Lung (tissue), 12 donors: ENCODE measurements around the gene RP2. TPM values are rescaled to one million over a fixed set of nuclear protein-coding genes. Genes with fewer than 3 reads are reported as not detected.

Source experiments
- ATAC-seq: fragments of 200-7000 bp; cut with Tn5 transposase; one replicate; pipeline ENCODE4 v1.9.1; 2020; ENCODE audit warnings: moderate number of reproducible peaks; ENCODE audit not compliant: insufficient read depth, low FRiP score
- DNase-seq, 3 donors: peaks; one replicate each; pipeline ENCODE4 v3.0.0-alpha.2; 2013 to 2017
- H3K27ac ChIP-seq, 2 donors: one replicate each; pipeline ENCODE4 v1.5.1; 2013; ENCODE audit warnings: mild to moderate bottlenecking in 2 of 2, moderate library complexity in 2 of 2, control low read depth in 1 of 2, inconsistent platforms in 1 of 2, low read depth in 1 of 2, low read length in 1 of 2
- H3K27me3 ChIP-seq, 3 donors: one replicate each; pipeline ENCODE4 v1.5.1; 2013; ENCODE audit warnings: low read length in 2 of 3; ENCODE audit not compliant: control insufficient read depth in 3 of 3, insufficient read depth in 3 of 3
- H3K36me3 ChIP-seq, 4 donors: one replicate each; pipeline ENCODE4 v1.5.1; 2013; ENCODE audit warnings: low read length in 4 of 4, mild to moderate bottlenecking in 1 of 4, moderate library complexity in 1 of 4; ENCODE audit not compliant: control insufficient read depth in 4 of 4, insufficient read depth in 4 of 4
- H3K4me1 ChIP-seq, 5 donors: one replicate each; pipeline ENCODE4 v1.5.1; 2013; ENCODE audit warnings: low read length in 5 of 5, mild to moderate bottlenecking in 2 of 5, moderate library complexity in 1 of 5; ENCODE audit not compliant: control insufficient read depth in 5 of 5, insufficient read depth in 5 of 5
- H3K4me3 ChIP-seq: one replicate; pipeline ENCODE4 v1.5.1; 2013; ENCODE audit warnings: mild to moderate bottlenecking, control low read depth, moderate library complexity
- H3K9ac ChIP-seq, 2 donors: one replicate each; pipeline ENCODE4 v1.5.1; 2013; ENCODE audit warnings: low read length in 2 of 2, control low read depth in 1 of 2; ENCODE audit not compliant: insufficient read depth in 1 of 2
- H3K9me3 ChIP-seq, 4 donors: one replicate each; pipeline ENCODE4 v1.5.1; 2013; ENCODE audit warnings: low read length in 3 of 4, mild to moderate bottlenecking in 1 of 4, moderate library complexity in 1 of 4; ENCODE audit not compliant: control insufficient read depth in 4 of 4, insufficient read depth in 3 of 4
- CTCF ChIP-seq: IDR thresholded peaks from 2 replicates; pipeline ENCODE4 v1.5.1; 2012; ENCODE audit warnings: mild to moderate bottlenecking; ENCODE audit errors: control extremely low read depth, extremely low read depth
- WGBS, 2 donors: extraction: QIAGEN DNeasy Blood & Tissue Kit; methylation state at CpG; one replicate each; pipeline ENCODE4 v1.1.7; 2013; 5-methylcytosine and 5-hydroxymethylcytosine counted together
- polyA plus RNA-seq, 2 donors: library from polyadenylated mRNA; stranded (reverse); fragments of 200-250 nt; gene quantifications; one replicate each; pipeline ENCODE4 v1.2.1, GENCODE V29; 2013
- total RNA-seq, 2 donors: library from RNA; depleted of rRNA in 1 of 2; stranded (reverse); fragments of >200 nt in 1 of 2; gene quantifications; one replicate each; pipeline ENCODE4 v1.2.1, GENCODE V29; 2014 to 2021
- donor health status: control.
- donor health status: control.
- donor health status: Bipolar disorder and iron deficiency.
- donor health status: healthy.
- donor health status: DM: yes; HTN: yes; CAD: no.

RP2 gene
- total and polyA plus RNA-seq, 4 donors: 5.8 to 21.9 (median 17.2) TPM

DNA sequence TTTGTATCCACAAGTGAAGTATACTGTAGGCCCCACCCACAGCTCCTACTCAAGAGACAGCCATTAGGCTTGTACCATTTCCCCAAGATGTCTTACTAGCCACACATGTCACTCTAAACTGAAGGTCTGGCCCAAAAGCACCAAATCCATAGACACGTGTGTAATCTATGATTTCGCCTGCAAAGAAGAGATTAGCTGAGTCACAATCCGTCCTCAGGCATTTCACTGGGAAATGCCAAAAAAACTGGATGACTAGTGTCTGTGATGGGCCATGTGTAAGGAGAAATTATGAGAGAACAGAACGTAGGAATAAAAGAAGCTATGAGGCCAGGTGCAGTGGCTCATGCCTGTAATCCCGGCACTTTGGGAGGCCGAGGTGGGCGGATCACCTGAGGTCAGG is 21.9 kb upstream of the RP2 start:
- H3K4me3 ChIP-seq: no peak overlapping the region
- peaks cover 0 to 4% (median 0%) of the 10 kb centered on the region in 4 donors for H3K9me3 ChIP-seq
- WGBS, 2 donors: 84 to 98% methylated on average over 7 of the region's 7 CpGs
- ATAC-seq: no peak
- H3K9ac ChIP-seq: no peak overlapping the region
- no peak overlapping the region for H3K27ac ChIP-seq
- no peaks in the 10 kb centered on the region for H3K4me1 ChIP-seq
- H3K27me3 ChIP-seq: peaks cover 0 to 8% (median 0%) of the 10 kb centered on the region in 3 donors
- TF ChIP-seq CTCF: no peak
- DNase-seq: no peak
- H3K36me3 ChIP-seq: no peaks in the 10 kb centered on the region

DNA sequence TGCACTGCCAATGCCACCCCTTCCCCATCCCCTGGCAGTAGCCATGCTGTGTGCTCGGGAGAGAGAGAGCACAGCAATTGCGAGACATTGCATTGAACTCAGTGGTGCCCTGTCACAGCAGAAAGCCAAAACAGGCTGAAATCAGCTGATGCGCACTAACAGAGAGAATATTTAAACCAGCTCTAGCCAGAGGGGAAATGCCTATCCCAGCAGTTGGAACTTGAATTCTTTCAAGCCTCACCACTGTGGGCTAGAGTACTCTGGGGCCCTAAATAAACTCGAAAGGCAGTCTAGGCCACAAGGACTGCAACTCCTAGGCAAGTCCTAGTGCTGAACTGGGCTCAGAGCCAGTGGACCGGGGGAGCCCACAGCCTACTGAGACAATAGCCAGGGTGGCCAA is 17.7 kb upstream of the RP2 start:
- no peak overlapping the region for H3K27ac ChIP-seq
- 78 to 86% methylated on average over 5 of the region's 5 CpGs for WGBS, 2 donors
- no peak overlapping the region for H3K4me3 ChIP-seq
- H3K4me1 ChIP-seq: no peaks in the 10 kb centered on the region
- peaks cover 0 to 9% (median 2%) of the 10 kb centered on the region in 4 donors for H3K9me3 ChIP-seq
- TF ChIP-seq CTCF: no peak
- DNase-seq (no peak), ATAC-seq (no peak)
- H3K27me3 ChIP-seq: peaks cover 0 to 6% (median 0%) of the 10 kb centered on the region in 3 donors
- H3K9ac ChIP-seq: no peak overlapping the region
- no peaks in the 10 kb centered on the region for H3K36me3 ChIP-seq

- no peak for TF ChIP-seq CTCF
- no peaks in the 10 kb centered on the region for H3K4me1 ChIP-seq
- ATAC-seq (no peak), DNase-seq (no peak)
- H3K27me3 ChIP-seq: peaks cover 0 to 2% (median 0%) of the 10 kb centered on the region in 3 donors
- 74 to 92% methylated on average over 4 of the region's 4 CpGs for WGBS, 2 donors
- H3K9ac ChIP-seq: no peak overlapping the region
- peaks cover 0 to 9% (median 2%) of the 10 kb centered on the region in 4 donors for H3K9me3 ChIP-seq
- H3K27ac ChIP-seq: no peak overlapping the region
- H3K4me3 ChIP-seq: no peak overlapping the region
- no peaks in the 10 kb centered on the region for H3K36me3 ChIP-seq
These were observed 16.3 kb upstream of the RP2 start for GRCh38 chrX:46820391-46821100.
